CD4-positive, alpha-beta T cell treated with Interleukin-10 for 1 hour (primary cell): ENCODE measurements around the gene WDSUB1.

ENCODE experiments used
- DNase-seq: peaks from one replicate; pipeline ENCODE4 v3.0.0-alpha.2; 2020

Gene WDSUB1

GRCh38 chr2:159219394-159219998 is 67.0 kb downstream of the WDSUB1 start:
- no peak for DNase-seq

- DNase-seq, result no peak
Measured at GRCh38 chr2:159218389-159218788, 68.1 kb downstream of the WDSUB1 start.

GRCh38 chr2:159217676-159218075 is 68.8 kb downstream of the WDSUB1 start:
- DNase-seq, result no peak

GRCh38 chr2:159215116-159215515 is 71.4 kb downstream of the WDSUB1 start:
- no peak for DNase-seq

- no peak for DNase-seq
Measured at GRCh38 chr2:159214325-159214865, 72.1 kb downstream of the WDSUB1 start.

- no peak for DNase-seq
Measured at GRCh38 chr2:159213296-159213695, 73.2 kb downstream of the WDSUB1 start.

GRCh38 chr2:159211447-159212396 is 74.8 kb downstream of the WDSUB1 start:
- no peak for DNase-seq

- DNase-seq, result peak; percentile 51
Measured at GRCh38 chr2:159209341-159210306, 76.9 kb downstream of the WDSUB1 start.

GRCh38 chr2:159208438-159208837 is 78.1 kb downstream of the WDSUB1 start:
- DNase-seq, result no peak

GRCh38 chr2:159206736-159207380 is 79.6 kb downstream of the WDSUB1 start:
- no peak for DNase-seq

GRCh38 chr2:159204381-159205144 is 81.9 kb downstream of the WDSUB1 start:
- DNase-seq, result no peak

GRCh38 chr2:159202568-159203071 is 83.9 kb downstream of the WDSUB1 start:
- DNase-seq, result no peak

- peak; percentile 60 for DNase-seq
Measured at GRCh38 chr2:159201360-159202063, 85.0 kb downstream of the WDSUB1 start.

- no peak for DNase-seq
Measured at GRCh38 chr2:159200498-159200897, 86.0 kb downstream of the WDSUB1 start.

- DNase-seq, result no peak
Measured at GRCh38 chr2:159199761-159200465, 86.6 kb downstream of the WDSUB1 start.

- DNase-seq, result peak; percentile 13
Measured at GRCh38 chr2:159199236-159199635, 87.3 kb downstream of the WDSUB1 start.

- no peak for DNase-seq
Measured at GRCh38 chr2:159196393-159196925, 90.0 kb downstream of the WDSUB1 start.

GRCh38 chr2:159195697-159196096 is 90.8 kb downstream of the WDSUB1 start:
- no peak for DNase-seq

GRCh38 chr2:159194241-159194640 is 92.3 kb downstream of the WDSUB1 start:
- no peak for DNase-seq

GRCh38 chr2:159193791-159194190 is 92.7 kb downstream of the WDSUB1 start:
- no peak for DNase-seq
